Measurements from ENCODE around the gene CELF1.
"Not testable (repeated sequence)": the region's sequence is repeated elsewhere in the genome, so short reads cannot be mapped to it uniquely, and the experiment has no call there.

Gene CELF1

DNA sequence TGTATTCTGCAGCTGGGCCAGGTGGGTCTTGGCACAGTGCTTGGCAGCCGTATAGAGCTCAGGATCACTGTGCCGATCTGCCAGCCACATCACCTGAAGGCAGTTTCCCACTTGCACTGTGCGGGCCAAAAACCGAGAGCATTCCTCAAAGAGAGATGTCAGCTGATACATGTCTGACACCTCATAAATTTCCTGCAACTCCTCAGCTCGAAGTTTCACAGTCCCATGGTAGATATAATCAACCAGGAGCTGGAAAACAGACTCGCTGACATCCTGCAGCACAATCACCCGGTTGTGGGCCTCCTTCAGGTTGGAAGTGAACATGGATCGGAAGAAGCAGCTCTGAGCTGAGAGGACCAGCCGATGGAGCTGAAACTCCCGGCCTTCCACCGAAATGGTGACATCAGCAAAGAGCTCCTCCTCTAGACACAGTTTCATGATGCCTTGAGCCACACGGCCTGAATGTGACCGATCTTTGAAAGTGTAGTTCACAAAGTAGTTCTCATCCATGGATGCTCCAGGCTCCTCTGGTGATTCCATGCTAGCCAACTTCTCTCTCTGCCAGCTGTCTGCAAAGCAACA is 24.6 kb upstream of the CELF1 start:
- DNase-seq = peak in 2 of 58 donors; percentile 13 to 25

DNA sequence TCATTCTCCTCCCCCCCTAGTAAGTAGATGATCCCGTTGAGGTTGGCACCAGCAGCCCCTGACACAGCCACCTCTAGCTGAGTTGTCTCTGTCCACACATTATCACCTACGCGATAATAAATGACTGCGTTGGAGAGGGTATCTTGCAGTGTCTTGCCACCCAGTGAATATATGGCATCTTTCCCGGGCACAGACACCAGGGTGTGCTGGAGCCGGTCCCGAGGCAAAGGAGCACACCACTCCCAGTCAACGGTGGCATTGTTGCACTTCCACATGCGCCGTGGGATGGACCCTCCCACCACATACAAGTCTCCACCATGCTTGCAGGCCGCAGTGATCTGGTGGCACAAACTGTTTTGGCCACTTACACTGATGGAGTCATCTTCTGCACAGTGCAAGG is 20.4 kb upstream of the CELF1 start:
- DNase-seq = peak in 22 of 58 donors; percentile 21 to 73 (median 47)

DNA sequence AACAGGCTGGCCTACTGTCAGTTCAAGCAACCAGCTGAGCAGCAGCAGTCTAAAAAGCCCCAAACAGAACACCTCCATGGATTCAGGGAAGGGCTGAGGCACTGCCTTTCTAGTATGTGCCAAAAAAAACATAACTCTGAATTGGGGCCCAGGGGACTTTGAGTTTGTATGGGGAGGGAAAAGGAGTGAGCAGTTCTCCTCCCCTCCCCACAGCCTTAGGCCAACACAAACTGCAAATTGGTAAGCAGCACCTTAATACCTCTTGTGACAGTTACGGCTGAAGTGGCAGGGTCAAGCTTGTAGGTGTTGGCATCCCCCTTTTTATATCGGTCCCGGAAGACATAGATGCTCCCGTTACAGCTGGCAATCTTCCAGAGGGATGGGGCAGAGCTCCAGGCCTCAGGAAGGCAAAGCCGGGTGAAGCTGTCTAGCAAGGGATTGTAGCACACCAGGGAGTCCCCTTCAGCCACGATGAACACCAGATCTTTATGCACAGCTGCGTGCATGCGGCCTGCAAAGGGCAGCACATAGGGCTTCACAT is 19.9 kb upstream of the CELF1 start:
- DNase-seq = peak in 3 of 58 donors; percentile 45 to 55 (median 47)

DNA sequence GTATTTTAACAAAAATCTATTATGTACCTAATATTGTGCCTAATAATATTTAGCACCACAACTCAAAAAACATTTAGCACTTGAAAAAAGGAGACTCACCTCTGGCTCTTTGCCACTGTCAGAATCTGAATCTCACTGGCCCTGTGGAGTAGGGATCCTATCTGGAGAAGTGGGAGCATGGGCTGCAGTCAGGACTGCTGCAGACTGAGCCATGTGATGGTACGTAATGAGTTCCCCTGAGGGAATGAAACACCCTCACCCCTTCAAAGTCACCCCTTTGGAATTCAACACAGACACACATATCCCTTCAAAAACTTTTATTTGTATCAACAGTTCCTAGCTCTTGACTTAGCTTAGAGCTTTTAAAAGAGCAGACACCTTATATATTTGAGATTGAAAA is 19.0 kb upstream of the CELF1 start:
- DNase-seq = no peak

DNA sequence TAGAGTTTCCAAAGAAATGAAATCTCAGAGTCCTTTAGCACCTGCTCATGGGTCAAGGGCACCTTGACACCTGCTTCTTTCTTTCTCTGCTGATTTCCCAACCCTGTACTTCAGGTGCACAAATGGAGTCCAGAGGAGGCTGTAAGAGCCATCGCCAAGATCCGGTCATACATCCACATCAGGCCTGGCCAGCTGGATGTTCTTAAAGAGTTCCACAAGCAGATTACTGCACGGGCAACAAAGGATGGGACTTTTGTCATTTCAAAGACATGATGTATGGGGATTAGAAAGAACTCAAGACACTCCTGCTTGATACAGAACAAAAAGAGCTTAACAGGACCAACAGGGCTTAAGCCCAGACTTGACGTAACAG is 18.4 kb upstream of the CELF1 start:
- no peak for DNase-seq

DNA sequence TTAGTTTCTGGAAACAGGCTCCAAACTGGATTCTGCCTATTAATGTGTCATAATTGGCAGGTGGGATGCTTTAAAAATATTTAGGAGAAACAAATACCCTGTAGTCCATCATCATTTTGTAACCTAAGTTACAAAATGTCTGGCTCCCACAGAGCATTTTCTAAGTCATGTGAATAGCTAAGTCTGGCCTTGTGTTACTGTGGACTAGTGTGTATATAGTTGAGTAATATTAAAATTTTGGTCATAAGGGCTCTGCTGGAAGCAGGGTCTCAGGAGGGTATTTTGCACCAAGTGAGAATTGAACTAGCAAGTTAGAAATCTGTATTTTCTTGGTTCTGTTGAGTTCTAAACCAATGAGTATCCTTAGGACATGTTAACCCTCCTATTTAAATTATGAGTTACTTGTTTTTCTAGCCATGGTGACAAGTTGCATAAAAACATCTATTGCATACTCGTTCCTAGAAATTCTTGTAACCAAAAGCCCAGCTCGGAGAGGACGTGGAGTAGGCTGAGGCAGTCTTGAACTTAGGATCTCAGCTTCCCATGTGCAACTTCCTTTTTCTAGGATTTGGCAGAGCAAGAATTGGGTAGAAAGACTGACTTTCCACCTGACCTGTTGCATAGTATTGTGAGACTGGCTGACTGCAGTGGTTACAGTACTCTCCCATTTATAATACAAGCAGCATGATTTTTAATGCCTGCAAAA is 17.9 kb upstream of the CELF1 start:
- no peak for DNase-seq

DNA sequence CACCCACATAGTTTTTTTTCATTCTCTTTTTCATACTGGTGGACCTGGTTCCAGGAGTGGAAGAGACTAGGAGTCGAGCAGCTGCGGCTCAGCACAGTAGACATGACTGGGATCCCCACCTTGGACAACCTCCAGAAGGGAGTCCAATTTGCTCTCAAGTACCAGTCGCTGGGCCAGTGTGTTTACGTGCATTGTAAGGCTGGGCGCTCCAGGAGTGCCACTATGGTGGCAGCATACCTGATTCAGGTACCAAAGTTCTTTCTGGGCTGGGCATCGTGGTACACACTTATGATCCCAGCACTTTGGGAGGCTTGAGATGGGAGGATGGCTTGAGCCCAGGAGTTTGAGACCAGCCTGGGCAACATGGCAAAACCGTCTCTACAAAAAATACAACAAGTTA is 16.7 kb upstream of the CELF1 start:
- DNase-seq = no peak

DNA sequence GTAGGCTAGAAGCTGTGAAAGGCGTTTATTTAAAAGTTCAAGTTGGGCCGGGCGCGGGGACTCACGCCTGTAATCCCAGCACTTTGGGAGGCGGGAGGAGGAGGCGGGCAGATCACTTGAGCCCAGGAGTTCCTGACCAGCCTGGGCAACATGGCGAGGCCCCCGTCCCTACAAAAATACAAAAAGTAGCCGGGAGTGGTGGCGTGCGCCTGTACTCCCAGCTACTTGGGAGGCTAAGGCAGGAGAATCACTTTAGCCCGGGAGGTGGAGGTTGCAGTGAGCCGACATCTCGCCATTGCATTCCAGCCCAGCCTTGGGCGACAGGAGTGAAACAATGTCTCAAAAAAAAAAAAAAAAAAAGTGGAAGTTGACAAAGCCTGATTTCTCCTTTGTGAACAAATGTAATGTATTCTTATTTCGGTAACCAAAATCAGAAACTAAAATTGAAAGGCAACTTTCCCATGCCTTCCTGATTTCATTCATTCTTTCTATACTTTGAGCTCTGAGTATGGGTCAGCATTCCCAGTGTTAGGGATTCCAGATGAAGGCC is 13.3 kb upstream of the CELF1 start:
- no peak for DNase-seq

DNA sequence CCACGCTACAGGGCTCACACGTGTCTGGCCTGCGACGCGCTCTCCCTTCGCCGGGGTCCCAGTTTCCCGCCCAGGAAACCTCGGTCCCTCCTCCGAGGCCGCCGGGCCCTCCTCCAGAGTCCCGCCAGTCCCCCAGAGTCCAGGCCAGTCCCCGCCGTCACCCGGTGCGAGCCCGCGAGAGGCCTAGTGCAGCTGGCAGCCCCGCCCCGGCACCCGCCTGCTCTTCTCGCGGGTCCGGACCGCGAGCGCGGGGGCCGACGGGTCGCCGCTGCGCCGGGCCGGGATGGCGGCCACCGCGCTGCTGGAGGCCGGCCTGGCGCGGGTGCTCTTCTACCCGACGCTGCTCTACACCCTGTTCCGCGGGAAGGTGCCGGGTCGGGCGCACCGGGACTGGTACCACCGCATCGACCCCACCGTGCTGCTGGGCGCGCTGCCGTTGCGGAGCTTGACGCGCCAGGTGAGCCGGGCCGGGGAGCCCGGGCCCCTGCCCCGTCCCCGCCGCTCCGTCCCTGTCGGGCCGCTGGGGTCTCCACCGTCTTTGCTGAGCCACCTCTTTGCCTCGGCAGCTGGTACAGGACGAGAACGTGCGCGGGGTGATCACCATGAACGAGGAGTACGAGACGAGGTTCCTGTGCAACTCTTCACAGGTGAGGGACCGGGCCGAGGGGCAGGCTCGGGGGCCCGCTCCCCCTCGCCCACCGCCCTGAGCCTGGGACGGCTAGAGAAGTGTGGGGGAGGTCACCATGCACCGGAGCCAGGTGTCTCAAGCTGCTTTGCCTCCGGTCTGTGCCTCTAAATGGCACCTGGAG is 12.6 kb upstream of the CELF1 start, which contains the start of gene PTPMT1:
Gene PTPMT1, plus strand, starts transcription at position 260 of the 809 bp plus-strand sequence. Its CDS starts 24 bp downstream, at position 284.
- peak in 28 of 58 donors; percentile 12 to 64 (median 34) for DNase-seq

DNA sequence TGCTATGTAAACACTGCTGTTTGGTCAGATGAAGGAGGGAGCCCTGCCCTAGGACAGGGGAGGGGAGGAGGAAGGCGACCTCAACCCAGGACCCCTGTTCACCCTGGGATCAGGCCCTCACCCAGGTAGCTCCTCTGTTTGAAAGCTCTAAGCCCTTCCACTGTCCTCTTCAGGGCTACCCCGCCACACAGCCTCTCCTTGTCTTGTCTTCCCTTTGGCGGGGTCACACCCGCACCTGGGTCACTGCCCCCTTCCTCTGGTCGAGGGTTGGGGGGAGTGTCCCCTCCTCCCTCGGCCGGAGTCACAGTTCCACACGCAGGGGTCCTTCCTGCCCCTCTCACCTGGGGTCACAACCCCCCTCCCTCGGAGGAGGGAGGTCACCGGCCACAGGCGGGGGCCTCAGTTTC is 12.0 kb upstream of the CELF1 start:
- DNase-seq = no peak

DNA sequence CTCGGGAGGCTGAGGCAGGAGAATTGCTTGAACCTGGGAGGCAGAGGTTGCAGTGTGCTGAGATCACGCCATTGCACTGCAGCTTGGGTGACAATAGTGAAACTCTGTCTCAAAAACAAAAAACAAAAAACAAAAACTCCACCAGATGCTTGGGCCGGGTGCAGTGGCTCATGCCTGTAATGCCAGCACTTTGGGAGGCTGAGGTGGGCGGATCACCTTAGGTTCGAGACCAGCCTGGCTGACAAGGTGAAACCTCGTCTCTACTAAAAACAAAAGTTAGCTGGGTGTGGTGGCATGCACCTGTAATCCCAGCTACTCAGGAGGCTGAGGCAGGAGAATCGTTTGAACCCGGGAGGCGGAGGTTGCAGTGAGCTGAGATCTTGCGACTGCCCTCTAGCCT is 11.4 kb upstream of the CELF1 start:
- DNase-seq = not testable (repeated sequence)

DNA sequence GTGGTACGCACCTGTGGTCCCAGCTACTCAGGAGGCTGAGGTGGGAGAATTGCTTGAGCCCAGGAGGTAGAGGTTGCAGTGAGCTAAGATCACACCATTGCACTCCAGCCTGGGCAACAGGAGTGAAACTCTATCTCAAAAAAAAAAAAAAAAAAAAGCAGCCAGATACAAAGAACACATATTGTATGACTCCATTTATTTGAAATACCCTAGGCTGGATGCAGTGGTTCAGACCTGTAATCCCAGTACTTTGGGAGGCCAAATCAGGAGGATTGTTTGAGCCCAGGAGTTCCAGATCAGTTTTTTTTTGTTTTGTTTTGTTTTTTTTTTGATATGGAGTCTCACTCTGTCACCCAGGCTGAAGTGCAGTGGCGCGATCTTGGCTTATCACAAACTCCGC is 9.5 kb upstream of the CELF1 start:
- DNase-seq = not testable (repeated sequence)

DNA sequence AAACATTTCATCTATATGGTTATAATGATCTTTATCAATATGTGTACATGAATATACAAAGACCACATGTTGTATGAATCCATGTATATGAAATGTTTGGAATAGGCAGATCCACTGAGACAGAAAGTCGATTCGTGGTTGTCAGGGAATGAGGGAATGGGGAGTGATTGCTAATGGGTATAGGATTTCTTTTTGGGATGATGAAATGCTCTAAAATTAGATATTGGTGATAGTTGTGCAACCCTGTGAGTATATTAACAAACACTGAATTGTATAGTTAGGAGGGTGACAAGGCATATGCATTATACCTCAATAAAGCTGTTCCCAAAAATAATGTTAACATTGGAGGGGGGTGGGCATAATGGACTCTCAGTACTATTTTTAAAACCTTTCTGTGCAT is 7.5 kb upstream of the CELF1 start:
- DNase-seq = no peak

DNA sequence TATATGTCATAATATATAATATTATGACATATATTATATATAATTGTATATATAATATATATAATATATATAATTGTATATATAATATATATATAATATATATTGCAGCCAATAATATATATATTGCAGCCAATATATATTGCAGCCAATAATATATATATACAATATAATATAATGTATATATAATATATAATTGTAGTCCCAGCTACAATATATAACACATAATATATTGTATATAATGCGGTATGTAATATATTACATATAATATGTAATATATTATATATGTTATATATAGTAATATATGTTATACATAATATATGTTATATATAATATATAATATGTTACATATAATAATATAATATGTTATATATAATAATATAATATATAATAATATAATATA is 5.8 kb upstream of the CELF1 start:
- DNase-seq = no peak

DNA sequence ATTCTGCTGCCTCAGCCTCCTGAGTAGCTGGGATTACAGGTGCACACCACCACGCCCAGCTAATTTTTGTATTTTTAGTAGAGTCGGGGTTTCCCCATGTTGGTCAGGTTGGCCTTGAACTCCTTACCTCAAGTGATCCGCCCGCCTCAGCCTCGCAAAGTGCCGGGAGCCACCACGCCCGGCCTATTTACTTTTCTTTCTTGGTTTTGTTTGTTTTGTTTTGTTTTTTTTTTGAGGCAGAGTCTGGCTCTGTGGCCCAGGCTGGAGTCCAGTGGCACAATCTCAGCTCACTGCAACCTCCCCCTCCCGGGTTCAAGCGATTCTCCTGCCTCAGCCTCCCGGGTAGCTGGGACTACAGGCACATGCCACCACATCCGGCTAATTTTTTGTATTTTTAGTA is 4.1 kb upstream of the CELF1 start:
- DNase-seq = not testable (repeated sequence)

DNA sequence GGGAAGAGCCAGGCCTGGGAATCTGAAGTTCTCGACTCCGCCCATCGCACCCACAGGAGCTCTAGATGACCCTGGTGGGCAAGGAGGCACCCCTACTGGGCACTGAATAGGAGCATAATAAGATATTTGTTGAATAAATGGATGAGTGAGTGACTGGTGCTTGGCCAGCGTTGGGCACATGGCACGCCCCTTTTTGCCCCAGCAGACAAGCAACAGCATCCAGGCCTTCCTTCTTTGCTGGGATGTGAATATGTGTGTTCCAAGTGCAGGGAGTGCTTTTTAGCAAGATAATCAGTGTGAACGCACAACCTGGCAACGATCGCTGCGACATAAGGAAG is 443 bp upstream of the CELF1 start:
- DNase-seq = peak in 3 of 58 donors; percentile 51 to 84 (median 55)

DNA sequence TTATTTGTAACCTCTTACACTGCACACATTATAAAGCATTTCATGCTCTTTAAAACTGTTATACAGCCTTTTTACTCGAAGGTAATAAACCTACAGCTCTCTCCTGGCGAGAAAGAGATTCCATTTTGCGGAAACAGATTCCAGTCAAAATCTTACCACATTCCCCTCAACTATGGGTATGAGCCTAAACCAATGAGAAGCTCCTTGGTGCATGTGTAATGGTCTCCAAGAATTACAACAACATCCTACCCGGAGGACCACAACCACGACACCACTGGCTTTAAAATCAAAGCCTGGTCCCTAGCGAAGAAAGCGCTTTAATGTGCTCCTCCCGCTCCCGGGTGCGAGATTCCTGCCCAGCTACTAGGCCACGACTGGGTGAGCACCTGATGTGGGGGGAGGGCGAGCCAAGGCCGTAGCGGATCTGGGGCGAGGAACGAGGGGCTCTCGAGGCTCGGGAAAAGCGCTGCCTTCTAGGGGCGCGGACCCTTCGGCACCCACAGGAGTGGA is 821 bp downstream of the CELF1 start:
- DNase-seq = peak in 13 of 58 donors; percentile 18 to 55 (median 39)

DNA sequence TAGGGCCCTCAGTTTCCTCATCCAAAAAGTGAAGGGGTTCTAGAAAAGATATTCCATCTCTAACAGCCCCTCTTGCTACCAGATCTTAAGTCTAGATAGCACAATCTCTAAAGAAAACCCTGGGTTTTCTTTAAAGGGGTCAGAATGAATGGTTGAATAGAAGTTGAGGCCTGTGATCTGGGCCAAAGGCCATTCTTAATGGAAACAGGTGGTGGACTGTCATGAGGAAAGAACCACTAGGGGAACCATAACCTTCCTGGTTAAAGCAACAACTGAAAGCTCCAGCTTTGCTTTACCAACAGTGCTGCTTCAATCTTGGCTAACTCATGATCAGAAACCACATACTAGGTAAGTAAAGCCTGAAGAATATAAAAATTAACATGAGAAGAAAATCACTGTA is 1.8 kb downstream of the CELF1 start:
- no peak for DNase-seq

DNA sequence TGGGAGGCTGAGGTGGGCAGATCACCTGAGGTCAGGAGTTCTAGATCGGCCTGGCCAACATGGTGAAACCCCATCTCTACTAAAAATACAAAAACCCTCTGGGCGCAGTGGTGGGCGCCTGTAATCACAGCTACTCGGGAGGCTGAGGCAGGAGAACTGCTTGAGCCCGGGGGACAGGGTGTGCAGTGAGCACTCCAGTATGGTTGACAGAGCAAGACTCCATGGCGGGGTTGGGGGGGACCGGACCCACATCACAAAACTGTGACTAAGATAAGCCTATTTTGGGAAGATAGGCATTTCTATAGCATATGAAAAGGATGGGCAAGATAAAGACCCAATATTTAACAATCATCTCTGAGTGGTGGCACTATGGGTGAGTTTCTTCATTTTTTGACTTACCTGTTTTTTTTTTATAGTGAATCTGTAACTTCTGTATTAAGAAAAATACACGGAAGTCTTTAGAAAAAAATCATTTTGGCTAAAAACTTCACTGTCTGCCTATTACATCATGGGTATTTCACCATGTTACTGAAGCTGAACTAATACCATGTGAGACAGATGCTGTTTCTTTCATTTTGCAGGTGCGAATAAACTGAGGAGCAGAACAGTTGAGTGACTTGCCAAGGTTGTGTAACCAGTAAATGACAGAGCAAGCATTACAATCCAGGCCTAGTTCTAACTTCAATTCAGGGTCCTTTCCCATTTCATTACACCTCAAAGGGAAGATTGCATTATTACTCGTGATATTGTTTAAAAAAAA is 2.5 kb downstream of the CELF1 start:
- no peak for DNase-seq

DNA sequence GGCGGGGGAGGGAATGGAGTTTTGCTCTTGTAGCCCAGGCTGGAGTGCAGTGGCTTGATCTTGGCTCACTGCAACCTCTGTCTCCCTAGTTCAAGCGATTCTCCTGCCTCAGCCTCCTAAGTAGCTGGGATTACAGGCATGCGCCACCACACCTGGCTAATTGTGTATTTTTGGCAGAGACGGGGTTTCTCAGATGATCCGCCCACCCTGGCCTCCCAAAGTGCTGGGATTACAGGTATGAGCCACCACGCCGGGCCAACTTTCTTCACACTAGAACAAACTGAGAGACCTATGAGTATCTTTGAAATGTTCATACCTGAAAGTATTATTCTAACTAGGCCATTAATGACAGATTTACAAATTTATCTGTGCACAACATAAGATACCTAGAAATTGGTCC is 6.7 kb downstream of the CELF1 start:
- not testable (repeated sequence) for DNase-seq

DNA sequence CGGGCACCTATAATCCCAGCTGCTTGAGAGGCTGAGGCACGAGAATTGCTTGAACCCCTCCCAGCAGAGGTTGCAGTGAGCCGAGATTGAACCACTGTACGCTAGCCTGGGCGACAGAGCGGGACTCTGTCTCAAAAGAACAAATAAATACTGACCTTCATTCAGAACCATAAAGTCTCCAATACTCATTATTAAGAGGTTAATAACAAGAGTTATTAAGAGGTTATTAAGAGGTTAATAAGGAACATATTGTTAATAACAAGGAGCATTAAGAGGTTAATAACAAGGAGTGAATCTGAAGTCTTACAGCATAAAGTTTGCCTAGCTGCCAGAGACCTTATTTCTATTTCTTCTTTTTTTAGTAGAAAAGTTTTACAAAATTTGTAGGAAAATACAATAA is 7.6 kb downstream of the CELF1 start:
- DNase-seq = no peak
